Measurements from ENCODE around the gene MCOLN2. TPM values are rescaled to one million over a fixed set of nuclear protein-coding genes. Genes with fewer than 3 reads are reported as not detected.
"Not testable (repeated sequence)": the region's sequence is repeated elsewhere in the genome, so short reads cannot be mapped to it uniquely, and the experiment has no call there.

The MCOLN2 gene
- total RNA-seq, 1 donor from 2014 or later, result 41.2 TPM

GRCh38 chr1:84907095-84907827 is 89.7 kb downstream of the MCOLN2 start:
- intact Hi-C loops (cut with micrococcal nuclease), result no loop called here

GRCh38 chr1:84902727-84903126 is 94.2 kb downstream of the MCOLN2 start:
- intact Hi-C loops (cut with micrococcal nuclease), result not testable (repeated sequence)

GRCh38 chr1:84899969-84900368 is 96.9 kb downstream of the MCOLN2 start:
- intact Hi-C loops (cut with micrococcal nuclease), result no loop called here

- intact Hi-C loops (cut with micrococcal nuclease), result no loop called here
These were observed 100.6 kb downstream of the MCOLN2 start for GRCh38 chr1:84896279-84896678.

- intact Hi-C loops (cut with micrococcal nuclease), result loop anchor here (1.0 to 5.0 kb wide), 2 partner anchors 39 to 111 kb away; no protein-coding TSS in a partner anchor
These were observed 104.0 kb downstream of the MCOLN2 start, which contains the start of gene LPAR3 for GRCh38 chr1:84892705-84893618. TSS of gene LPAR3 (minus strand) at chr1:84893206. CDS start at chr1:84866120, 27,086 bp downstream.

GRCh38 chr1:84890566-84890965 is 106.3 kb downstream of the MCOLN2 start:
- intact Hi-C loops (cut with micrococcal nuclease), result loop anchor here (2.0 to 5.0 kb wide), 2 partner anchors 28 to 108 kb away; no protein-coding TSS in a partner anchor

- intact Hi-C loops (cut with micrococcal nuclease), result no loop called here
These were observed 107.5 kb downstream of the MCOLN2 start for GRCh38 chr1:84889437-84889836.

- intact Hi-C loops (cut with micrococcal nuclease), result no loop called here
These were observed 108.2 kb downstream of the MCOLN2 start for GRCh38 chr1:84888753-84889152.

- intact Hi-C loops (cut with micrococcal nuclease), result no loop called here
These were observed 109.5 kb downstream of the MCOLN2 start for GRCh38 chr1:84887261-84887934.

- intact Hi-C loops (cut with micrococcal nuclease), result no loop called here
These were observed 111.4 kb downstream of the MCOLN2 start for GRCh38 chr1:84885469-84885868.

- intact Hi-C loops (cut with micrococcal nuclease), result no loop called here
These were observed 112.1 kb downstream of the MCOLN2 start for GRCh38 chr1:84884671-84885389.

- intact Hi-C loops (cut with micrococcal nuclease), result no loop called here
These were observed 113.6 kb downstream of the MCOLN2 start for GRCh38 chr1:84883286-84883685.

- intact Hi-C loops (cut with micrococcal nuclease), result no loop called here
These were observed 119.3 kb downstream of the MCOLN2 start for GRCh38 chr1:84877592-84877991.

- intact Hi-C loops (cut with micrococcal nuclease), result no loop called here
These were observed 120.6 kb downstream of the MCOLN2 start for GRCh38 chr1:84876353-84876752.

Other genes starting within 250 kb of the MCOLN2 start
- 1.0 and 2.3 TPM in 2 replicates for gene LPAR3, start 103.9 kb downstream of the MCOLN2 start, total RNA-seq
- gene MCOLN3, start 51.4 kb upstream of the MCOLN2 start, total RNA-seq, result 12.0 and 12.3 TPM in 2 replicates
- 0.39 and 0.64 TPM in 2 replicates for gene SYDE2, start 203.9 kb upstream of the MCOLN2 start, total RNA-seq